ENCODE data around the gene TATDN2. TPM values are rescaled to one million over a fixed set of nuclear protein-coding genes. Genes with fewer than 3 reads are reported as not detected.

The TATDN2 gene
- total RNA-seq, 1 experiment from 2014 or later, result 22.6 TPM

GRCh38 chr3:10226293-10226692 lies 22.0 kb upstream of the TATDN2 start:
- H3K27me3 ChIP-seq, result no peaks in the 10 kb centered on the region

GRCh38 chr3:10228248-10228950 lies 19.9 kb upstream of the TATDN2 start:
- no peaks in the 10 kb centered on the region for H3K36me3 ChIP-seq
- no peaks in the 10 kb centered on the region for H3K27me3 ChIP-seq
- H3K4me3 ChIP-seq, result no peak overlapping the region
- H3K4me1 ChIP-seq, result peaks cover 5% of the 10 kb centered on the region
- H3K27ac ChIP-seq, result no peak overlapping the region
- no peaks in the 10 kb centered on the region for H3K9me3 ChIP-seq (replicated peaks)
- DNase-seq, result no peak

More at GRCh38 chr3:10226293-10226692, 22.0 kb upstream of the TATDN2 start:
- no peak for DNase-seq
- Histone ChIP-seq H3K4me3 (no peak overlapping the region), H3K4me1 (peaks cover 5% of the 10 kb centered on the region), H3K27ac (no peak overlapping the region), H3K9me3 (replicated peaks) (no peaks in the 10 kb centered on the region), H3K36me3 (no peaks in the 10 kb centered on the region)

- no peak for DNase-seq
Observed at GRCh38 chr3:10229576-10229975, 18.7 kb upstream of the TATDN2 start.

GRCh38 chr3:10232137-10232536 lies 16.1 kb upstream of the TATDN2 start:
- Histone ChIP-seq H3K9me3 (replicated peaks) (no peaks in the 10 kb centered on the region), H3K27me3 (no peaks in the 10 kb centered on the region), H3K4me3 (no peak overlapping the region), H3K4me1 (no peaks in the 10 kb centered on the region), H3K36me3 (no peaks in the 10 kb centered on the region), H3K27ac (no peak overlapping the region)
- DNase-seq, result no peak

More at GRCh38 chr3:10229576-10229975, 18.7 kb upstream of the TATDN2 start:
- Histone ChIP-seq H3K36me3 (no peaks in the 10 kb centered on the region), H3K4me1 (peaks cover 5% of the 10 kb centered on the region), H3K27ac (no peak overlapping the region), H3K27me3 (no peaks in the 10 kb centered on the region), H3K9me3 (replicated peaks) (no peaks in the 10 kb centered on the region), H3K4me3 (no peak overlapping the region)

- H3K27me3 ChIP-seq, result no peaks in the 10 kb centered on the region
- no peak overlapping the region for H3K27ac ChIP-seq
- H3K36me3 ChIP-seq, result 0 out of 2 replicates have a peak, but pooled peaks cover 3% of the 10 kb centered on the region
- no peak for DNase-seq
- no peaks in the 10 kb centered on the region for H3K4me1 ChIP-seq
- H3K4me3 ChIP-seq, result no peak overlapping the region
- no peaks in the 10 kb centered on the region for H3K9me3 ChIP-seq (replicated peaks)
Observed at GRCh38 chr3:10233988-10234387, 14.3 kb upstream of the TATDN2 start.

GRCh38 chr3:10234526-10235230 lies 13.6 kb upstream of the TATDN2 start:
- Histone ChIP-seq H3K4me3 (peak overlapping the region; percentile 46), H3K27ac (no peak overlapping the region), H3K9me3 (replicated peaks) (no peaks in the 10 kb centered on the region), H3K27me3 (no peaks in the 10 kb centered on the region), H3K36me3 (0 out of 2 replicates have a peak, but pooled peaks cover 3% of the 10 kb centered on the region), H3K4me1 (no peaks in the 10 kb centered on the region)
- DNase-seq, result peak; percentile 86 to 93

- no peaks in the 10 kb centered on the region for H3K27me3 ChIP-seq
- no peak overlapping the region for H3K27ac ChIP-seq
- 0 out of 2 replicates have a peak, but pooled peaks cover 3% of the 10 kb centered on the region for H3K36me3 ChIP-seq
- DNase-seq, result no peak
- H3K4me3 ChIP-seq, result no peak overlapping the region
- H3K4me1 ChIP-seq, result no peaks in the 10 kb centered on the region
- H3K9me3 ChIP-seq (replicated peaks), result no peaks in the 10 kb centered on the region
Observed at GRCh38 chr3:10235551-10235950, 12.7 kb upstream of the TATDN2 start.

- Histone ChIP-seq H3K27ac (no peak overlapping the region), H3K27me3 (no peaks in the 10 kb centered on the region), H3K36me3 (0 out of 2 replicates have a peak, but pooled peaks cover 3% of the 10 kb centered on the region), H3K4me3 (no peak overlapping the region), H3K4me1 (peaks cover 4% of the 10 kb centered on the region), H3K9me3 (replicated peaks) (no peaks in the 10 kb centered on the region)
- DNase-seq, result no peak
Observed at GRCh38 chr3:10238345-10239183, 9.7 kb upstream of the TATDN2 start.

GRCh38 chr3:10240799-10241198 lies 7.5 kb upstream of the TATDN2 start:
- no peak for DNase-seq
- H3K4me3 ChIP-seq, result no peak overlapping the region
- peaks cover 15% of the 10 kb centered on the region for H3K9me3 ChIP-seq (replicated peaks)
- H3K36me3 ChIP-seq, result 0 out of 2 replicates have a peak, but pooled peaks cover 3% of the 10 kb centered on the region
- H3K27me3 ChIP-seq, result no peaks in the 10 kb centered on the region
- H3K27ac ChIP-seq, result no peak overlapping the region
- peaks cover 4% of the 10 kb centered on the region for H3K4me1 ChIP-seq

- Histone ChIP-seq H3K27me3 (no peaks in the 10 kb centered on the region), H3K27ac (no peak overlapping the region), H3K9me3 (replicated peaks) (peaks cover 15% of the 10 kb centered on the region), H3K4me3 (no peak overlapping the region), H3K36me3 (0 out of 2 replicates have a peak, but pooled peaks cover 3% of the 10 kb centered on the region), H3K4me1 (peaks cover 4% of the 10 kb centered on the region)
- peak; percentile 34 to 59 for DNase-seq
Observed at GRCh38 chr3:10242182-10243065, 5.8 kb upstream of the TATDN2 start.

GRCh38 chr3:10244009-10244408 lies 4.2 kb upstream of the TATDN2 start:
- Histone ChIP-seq H3K27me3 (no peaks in the 10 kb centered on the region), H3K4me1 (peaks cover 4% of the 10 kb centered on the region), H3K4me3 (no peak overlapping the region), H3K27ac (no peak overlapping the region), H3K9me3 (replicated peaks) (peaks cover 15% of the 10 kb centered on the region), H3K36me3 (no peaks in the 10 kb centered on the region)
- no peak for DNase-seq

- Histone ChIP-seq H3K27me3 (no peaks in the 10 kb centered on the region), H3K27ac (no peak overlapping the region), H3K36me3 (no peaks in the 10 kb centered on the region), H3K4me1 (peaks cover 4% of the 10 kb centered on the region), H3K9me3 (replicated peaks) (peaks cover 15% of the 10 kb centered on the region), H3K4me3 (no peak overlapping the region)
- no peak for DNase-seq
Observed at GRCh38 chr3:10245081-10245712, 3.1 kb upstream of the TATDN2 start.

- no peak for DNase-seq
Observed at GRCh38 chr3:10247679-10248183, 528 bp upstream of the TATDN2 start.

More at GRCh38 chr3:10247679-10248183, 528 bp upstream of the TATDN2 start:
- Histone ChIP-seq H3K27me3 (no peaks in the 10 kb centered on the region), H3K9me3 (replicated peaks) (peaks cover 15% of the 10 kb centered on the region), H3K4me3 (peak overlapping the region; percentile 75), H3K4me1 (no peaks in the 10 kb centered on the region; the same call in 1 of the 2 replicates), H3K27ac (no peak overlapping the region), H3K36me3 (peaks cover 5% of the 10 kb centered on the region; the same call in 1 of the 2 replicates)
